GM12878 (cell line): ENCODE results near the gene DDX46.

Experiments used
- EZH2 ChIP-seq: IDR thresholded peaks from 2 replicates; pipeline ENCODE4 v1.6.1; 2012; ENCODE audit warnings: low read depth, mild to moderate bottlenecking, control low read depth, inconsistent platforms, low read length, borderline replicate concordance; ENCODE audit not compliant: control insufficient read depth
- SREBF1 ChIP-seq: IDR thresholded peaks from 2 replicates; pipeline ENCODE4 v1.6.1; 2012; ENCODE audit warnings: mild to moderate bottlenecking, low read length
- STAT1 ChIP-seq: fragments of 450-650 bp; conservative IDR thresholded peaks from 2 replicates; pipeline ENCODE4 v1.6.1; 2014; ENCODE audit warnings: antibody characterized with exemption, mild to moderate bottlenecking
- ZBTB33 ChIP-seq: fragments of 450-650 bp; IDR thresholded peaks from 2 replicates; pipeline ENCODE4 v1.6.1; 2017; ENCODE audit warnings: mild to moderate bottlenecking
- ZNF24 ChIP-seq: fragments of 450-650 bp; IDR thresholded peaks from 2 replicates; pipeline ENCODE4 v1.6.1; 2017; ENCODE audit warnings: antibody characterized with exemption, mild to moderate bottlenecking

GRCh38 chr5:134772461-134773125 lies 14.0 kb downstream of the DDX46 start:
- TF ChIP-seq ZBTB33 (no peak), SREBF1 (no peak), EZH2 (no peak), ZNF24 (no peak), STAT1 (no peak)
